Transverse colon (tissue), 4 donors: Measurements from ENCODE around the gene MT1A. TPM values are rescaled to one million over a fixed set of nuclear protein-coding genes. Genes with fewer than 3 reads are reported as not detected.
A peak's percentile ranks its signal among the peaks of the same experiment; 100 is the strongest.

Experiments
- DNase-seq: peaks from one replicate; pipeline ENCODE4 v3.0.0-alpha.2; 2019
- H3K27ac ChIP-seq, 4 donors: fragments of 200-600 bp; sonication (generic); 2 replicates each; pipeline ENCODE4 v1.5.1; 2016 to 2018; ENCODE audit warnings: inconsistent platforms in 4 of 4
- H3K27me3 ChIP-seq: fragments of 200-600 bp; sonication (generic); 2 replicates; pipeline ENCODE4 v1.5.1; 2017; ENCODE audit warnings: inconsistent platforms
- H3K36me3 ChIP-seq, 4 donors: fragments of 200-600 bp; sonication (generic); 2 replicates each; pipeline ENCODE4 v1.5.1; 2017 to 2019; ENCODE audit warnings: inconsistent platforms in 4 of 4
- H3K4me1 ChIP-seq, 4 donors: fragments of 200-600 bp; sonication (generic); 2 replicates each; pipeline ENCODE4 v1.5.1; 2017 to 2020; ENCODE audit warnings: inconsistent platforms in 4 of 4
- H3K4me3 ChIP-seq, 4 donors: fragments of 200-600 bp; sonication (generic); 1 replicate in 1 of 4; 2 replicates in 3 of 4; pipeline versions ENCODE4 v1.5.1 to v1.6.1; 2017 to 2019; ENCODE audit warnings: inconsistent platforms in 4 of 4
- H3K9me3 ChIP-seq, 2 donors: fragments of 200-600 bp; sonication (generic); 2 replicates each; pipeline ENCODE4 v1.5.1; 2017 to 2019; ENCODE audit warnings: inconsistent platforms in 2 of 2
- CTCF ChIP-seq, 5 experiments: fragments of 200-600 bp in 3 of 5; fragments of 450-650 bp in 2 of 5; sonication (generic) in 3 of 5; IDR thresholded peaks; 1 replicate in 2 of 5; 2 replicates in 3 of 5; pipeline ENCODE4 v1.5.1; 2016 to 2017; ENCODE audit warnings: antibody characterized with exemption in 5 of 5, inconsistent platforms in 3 of 5, mild to moderate bottlenecking in 2 of 5, moderate library complexity in 1 of 5
- EP300 ChIP-seq: sonication (generic); formaldehyde crosslinking; IDR thresholded peaks from one replicate; pipeline ENCODE4 v1.6.1; 2017; ENCODE audit warnings: antibody characterized with exemption, low read depth
- POLR2A ChIP-seq: fragments of 450-650 bp; IDR thresholded peaks from one replicate; pipeline ENCODE4 v1.6.1; 2016; ENCODE audit warnings: antibody characterized with exemption, mild to moderate bottlenecking, moderate library complexity
- POLR2AphosphoS5 ChIP-seq, 3 donors: sonication (generic); formaldehyde crosslinking; IDR thresholded peaks; one replicate each; pipeline ENCODE4 v1.6.1; 2016; ENCODE audit warnings: antibody characterized with exemption in 3 of 3
- WGBS, 2 donors: methylation state at CpG; one replicate each; pipeline ENCODE4 v1.1.5; 2018; ENCODE audit warnings: low coverage in 1 of 2; 5-methylcytosine and 5-hydroxymethylcytosine counted together
- in situ Hi-C, 4 donors: fragments of 200-750 bp; cut with MboI; loops; one replicate each; pipeline versions ENCODE4 v1.15.0 to v1.15.1; 2017; ENCODE audit warnings: low sequenced_read_pairs in 3 of 4, low pct_ligation_motif_present in 1 of 4, low pct_unique_long_range_greater_than_20kb in 1 of 4
- intact Hi-C: fragments of 100-400 bp; cut with DNase I; formaldehyde crosslinking; loops from one replicate; pipeline ENCODE4 v1.15.1; 2023; ENCODE audit warnings: low total_unique reads
- total RNA-seq, 4 donors: library from RNA; depleted of rRNA; stranded (reverse); fragments of >200 nt; gene quantifications; one replicate each; pipeline ENCODE4 v1.1.0, GENCODE V29; 2016

MT1A gene
- total RNA-seq, 4 donors from 2014 or later: 4.4 to 35.2 (median 4.9) TPM; not detected in 1

- in situ Hi-C loops (no loop called here), intact Hi-C loops (no loop called here)
- no peak overlapping the region for H3K4me3 ChIP-seq
- peaks cover 0 to 13% (median 11%) of the 10 kb centered on the region in 4 donors for H3K4me1 ChIP-seq
- H3K27ac ChIP-seq: no peak overlapping the region
- 42 to 51% methylated on average over 2 to 4 of the region's 4 CpGs for WGBS, 2 donors
- no peaks in the 10 kb centered on the region for H3K36me3 ChIP-seq
- H3K9me3 ChIP-seq: no peaks in the 10 kb centered on the region
- no peak for DNase-seq
- peaks cover 39% of the 10 kb centered on the region for H3K27me3 ChIP-seq
- TF ChIP-seq POLR2A (no peak), EP300 (no peak), CTCF (IDR thresholded peaks at IDR 0.05) (no peak), POLR2AphosphoS5 (IDR thresholded peaks at IDR 0.05) (no peak)
Observed at GRCh38 chr16:56591377-56592060, 46.9 kb upstream of the MT1A start.

- H3K36me3 ChIP-seq: no peaks in the 10 kb centered on the region
- in situ Hi-C loops: no loop called here
- no peak overlapping the region for H3K4me3 ChIP-seq
- intact Hi-C loops: no loop called here
- DNase-seq: no peak
- 73 to 91% methylated on average over 4 to 6 of the region's 6 CpGs for WGBS, 2 donors
- no peak overlapping the region for H3K27ac ChIP-seq
- H3K4me1 ChIP-seq: peaks cover 0 to 13% (median 11%) of the 10 kb centered on the region in 4 donors
- peaks cover 21% of the 10 kb centered on the region for H3K27me3 ChIP-seq
- H3K9me3 ChIP-seq: no peaks in the 10 kb centered on the region
- no peak for TF ChIP-seq CTCF (IDR thresholded peaks at IDR 0.05)
- TF ChIP-seq POLR2A: no peak
- TF ChIP-seq POLR2AphosphoS5 (IDR thresholded peaks at IDR 0.05): no peak
Observed at GRCh38 chr16:56593573-56594291, 44.7 kb upstream of the MT1A start.

GRCh38 chr16:56594292-56594619 lies 44.2 kb upstream of the MT1A start:
- intact Hi-C loops (no loop called here), in situ Hi-C loops (no loop called here)
- peaks cover 16% of the 10 kb centered on the region for H3K27me3 ChIP-seq
- DNase-seq: no peak
- no peak overlapping the region for H3K27ac ChIP-seq
- no peaks in the 10 kb centered on the region for H3K36me3 ChIP-seq
- WGBS, 2 donors: 89 to 100% methylated on average over 3 to 5 of the region's 5 CpGs
- TF ChIP-seq POLR2A (no peak), EP300 (no peak), CTCF (IDR thresholded peaks at IDR 0.05) (no peak), POLR2AphosphoS5 (IDR thresholded peaks at IDR 0.05) (no peak)
- no peak overlapping the region for H3K4me3 ChIP-seq
- no peaks in the 10 kb centered on the region for H3K9me3 ChIP-seq
- H3K4me1 ChIP-seq: peaks cover 0 to 10% (median 7%) of the 10 kb centered on the region in 4 donors

GRCh38 chr16:56600398-56600999 lies 38.0 kb upstream of the MT1A start:
- in situ Hi-C loops: no loop called here
- TF ChIP-seq POLR2AphosphoS5 (IDR thresholded peaks at IDR 0.05) (no peak), CTCF (IDR thresholded peaks at IDR 0.05) (peak; percentile 48 to 54 (median 53))
- Histone ChIP-seq H3K27me3 (no peaks in the 10 kb centered on the region), H3K9me3 (no peaks in the 10 kb centered on the region), H3K4me1 (no peaks in the 10 kb centered on the region), H3K27ac (no peak overlapping the region), H3K36me3 (no peaks in the 10 kb centered on the region), H3K4me3 (no peak overlapping the region)
- intact Hi-C loops: no loop called here
- DNase-seq: no peak
- 31 to 67% methylated on average over 3 to 8 of the region's 8 CpGs for WGBS, 2 donors
